Measurements from ENCODE around the gene NR4A3.
"Not testable (repeated sequence)": the region's sequence is repeated elsewhere in the genome, so short reads cannot be mapped to it uniquely, and the experiment has no call there.

The NR4A3 gene

GRCh38 chr9:99835581-99835980 lies 13.9 kb downstream of the NR4A3 start:
- DNase-seq = no peak

DNA sequence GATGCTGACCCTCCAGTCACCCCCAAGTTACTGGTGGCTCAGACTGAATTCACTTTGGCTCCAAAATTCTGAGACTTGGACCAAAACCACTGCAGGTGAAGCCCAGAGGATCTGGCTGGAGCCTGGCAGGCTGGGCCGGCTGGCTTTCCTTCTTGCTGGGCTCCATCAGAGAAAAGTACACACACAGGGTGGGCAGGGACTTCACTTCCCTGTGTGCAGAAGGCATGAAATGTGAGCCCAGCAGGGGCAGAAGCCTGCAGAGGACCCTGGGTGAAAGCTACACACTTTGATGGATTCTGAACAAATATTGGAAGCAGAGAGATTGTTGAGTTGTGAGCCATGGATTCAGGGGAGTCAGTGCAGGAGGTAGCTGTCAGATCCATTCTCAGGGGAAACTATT lies 18.4 kb downstream of the NR4A3 start:
- no peak for DNase-seq

- DNase-seq = no peak
These were observed 23.4 kb downstream of the NR4A3 start for GRCh38 chr9:99845063-99845462.

DNA sequence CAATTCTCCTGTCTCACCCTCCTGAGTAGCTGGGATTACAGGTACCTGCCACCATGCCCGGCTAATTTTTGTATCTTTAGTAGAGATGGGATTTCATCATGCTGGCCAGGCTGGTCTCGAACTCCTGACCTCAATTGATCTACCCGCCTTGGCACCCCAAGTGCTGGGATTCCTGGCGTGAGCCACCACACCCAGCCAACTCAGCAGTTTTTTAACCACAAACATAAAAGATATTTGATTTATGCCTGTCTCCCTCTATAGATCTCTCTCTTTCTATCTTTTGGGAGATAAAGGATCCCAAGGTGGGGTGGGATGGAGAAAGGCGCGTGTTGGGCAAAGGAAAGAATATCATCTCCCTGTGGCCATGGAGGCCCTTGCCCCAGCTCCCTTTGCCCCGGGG lies 26.8 kb downstream of the NR4A3 start:
- DNase-seq = no peak

DNA sequence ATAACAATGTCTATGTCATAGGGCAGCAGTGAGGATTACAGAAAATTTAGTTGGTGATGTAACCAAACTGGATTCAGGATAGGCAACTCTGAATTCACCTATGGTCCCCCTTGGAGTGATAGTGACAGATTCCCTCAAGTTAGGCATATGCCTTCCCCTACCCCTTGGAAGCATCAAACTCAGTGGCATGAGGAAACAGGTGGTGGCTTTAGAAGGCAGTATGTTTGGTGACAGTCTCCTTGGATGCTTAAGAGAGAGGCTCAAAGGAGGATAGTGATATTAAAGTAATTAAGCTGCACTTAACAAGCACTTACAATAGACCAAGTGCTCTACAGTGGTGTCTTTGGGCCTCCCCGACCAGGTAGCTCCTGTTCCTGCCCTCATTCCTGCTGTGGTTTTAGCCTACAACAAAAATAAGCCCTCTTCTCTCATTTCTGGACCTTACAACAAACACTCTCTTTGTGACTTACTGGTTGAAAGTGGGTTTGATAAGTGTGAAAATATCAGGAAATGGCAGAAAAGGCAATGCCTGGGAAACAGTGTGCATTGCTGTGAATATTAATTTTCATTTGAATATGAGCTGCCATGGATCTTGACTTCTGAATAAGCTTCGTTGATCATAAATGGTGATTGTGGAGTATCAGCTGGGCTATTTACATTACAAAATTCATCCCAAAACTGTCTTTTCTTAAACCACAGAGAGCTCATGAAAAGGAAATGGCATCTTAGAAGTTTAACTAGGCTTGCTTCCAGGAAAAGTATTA lies 29.2 kb downstream of the NR4A3 start:
- DNase-seq = no peak

- DNase-seq = no peak
These were observed 29.8 kb downstream of the NR4A3 start for GRCh38 chr9:99851500-99851822.

DNA sequence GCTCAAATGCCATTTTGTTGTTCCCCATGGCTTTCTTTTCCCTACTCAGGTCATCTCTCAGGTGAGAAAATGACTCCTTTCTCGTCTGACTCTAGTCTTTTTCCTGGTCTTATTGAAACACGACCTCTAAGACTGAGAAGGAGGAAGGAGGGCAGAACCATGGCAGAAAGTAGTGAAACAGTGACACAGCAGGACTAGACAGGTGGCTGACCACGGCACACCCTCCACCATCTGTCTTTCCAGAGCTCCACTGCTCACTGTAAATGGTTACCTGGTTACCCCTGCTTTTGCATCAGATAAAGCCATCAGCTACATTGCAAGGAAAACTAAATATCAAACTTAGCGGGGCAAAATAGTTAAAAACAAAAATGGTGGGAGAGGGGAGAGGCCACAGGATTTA lies 30.9 kb downstream of the NR4A3 start:
- no peak for DNase-seq

DNA sequence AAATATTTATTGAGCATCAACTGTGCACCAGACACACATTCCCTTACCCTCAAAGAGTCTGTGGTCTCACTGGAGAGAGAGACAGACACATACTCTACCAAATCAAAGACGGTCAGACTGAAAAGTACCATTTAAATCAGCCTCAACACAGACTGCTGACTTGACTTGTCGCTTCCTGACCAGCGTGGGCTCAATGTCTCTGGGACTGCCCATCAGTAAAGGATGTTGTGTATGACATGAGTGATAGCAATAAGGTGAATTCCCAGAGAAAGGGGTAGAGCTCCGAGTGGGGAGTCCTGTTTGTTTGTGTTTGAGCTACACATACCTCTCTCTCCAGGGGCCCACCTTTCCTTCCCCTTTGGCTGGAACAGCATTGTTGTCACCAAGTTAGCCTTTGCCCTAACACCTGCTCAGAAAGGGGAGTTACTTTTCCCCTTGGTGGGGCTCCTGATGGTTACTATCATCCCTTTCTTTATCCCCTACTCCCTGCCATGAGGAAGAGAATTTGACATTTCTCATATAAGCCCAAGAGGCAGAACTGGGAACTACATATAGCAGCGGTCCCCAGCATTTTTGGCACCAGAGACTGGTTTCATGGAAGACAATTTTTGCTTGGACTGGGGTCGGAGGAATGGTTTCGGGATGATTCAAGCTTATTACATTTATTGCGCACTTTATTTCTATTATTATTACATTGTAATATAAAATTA lies 33.9 kb downstream of the NR4A3 start:
- no peak for DNase-seq

DNA sequence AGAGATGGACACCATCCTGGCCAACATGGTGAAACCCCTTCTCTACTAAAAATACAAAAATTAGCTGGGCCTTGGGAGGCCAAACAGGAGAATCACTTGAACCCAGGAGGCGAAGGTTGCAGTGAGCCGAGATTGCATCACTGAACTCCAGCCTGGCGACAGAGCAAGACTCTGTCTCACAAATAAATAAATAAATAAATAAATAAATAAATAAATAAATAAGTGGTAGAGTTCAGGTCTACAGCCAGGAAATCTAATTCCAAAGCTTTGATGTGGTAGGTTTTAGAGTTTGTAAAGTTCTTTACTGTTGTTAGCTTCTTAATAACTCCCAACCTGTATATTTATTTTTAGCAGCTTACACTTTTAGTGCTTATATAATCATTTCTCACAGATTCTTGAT lies 35.9 kb downstream of the NR4A3 start:
- DNase-seq = not testable (repeated sequence)

GRCh38 chr9:99858087-99858486 lies 36.4 kb downstream of the NR4A3 start:
- no peak for DNase-seq

DNA sequence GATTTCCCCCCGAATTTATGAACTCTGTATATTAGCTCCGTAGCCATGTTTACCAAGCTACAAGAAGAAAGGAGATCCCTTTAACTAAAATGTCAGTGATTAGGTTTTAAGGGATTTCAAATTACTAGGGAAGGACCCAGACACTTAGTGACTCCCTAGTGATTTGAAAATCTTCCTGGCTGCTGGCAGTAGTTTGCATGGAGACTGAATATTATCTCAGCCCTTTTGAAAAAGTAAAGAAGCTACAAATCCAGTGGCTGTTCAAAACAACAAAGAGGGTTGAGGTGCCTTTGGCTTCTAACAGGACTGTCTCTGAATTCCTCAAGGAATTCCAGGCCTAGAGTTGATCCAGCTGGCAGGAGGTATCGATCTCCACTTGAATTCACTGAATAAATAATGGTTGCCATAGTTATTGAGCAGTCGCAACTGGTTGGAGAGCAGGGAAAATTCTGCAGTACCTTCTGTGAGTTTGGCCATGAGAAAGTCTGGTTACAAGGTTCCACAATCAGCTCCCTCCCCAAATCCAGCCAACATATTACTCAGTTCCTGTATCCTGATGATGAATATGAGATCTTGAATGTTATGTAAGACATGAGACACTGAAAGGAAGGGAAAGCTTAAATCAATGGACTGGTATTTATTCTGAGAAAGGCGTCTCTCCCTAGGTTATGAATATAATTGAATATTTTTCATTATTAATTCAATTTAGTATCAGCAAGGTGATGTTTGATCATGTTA lies 37.7 kb downstream of the NR4A3 start:
- no peak for DNase-seq

DNA sequence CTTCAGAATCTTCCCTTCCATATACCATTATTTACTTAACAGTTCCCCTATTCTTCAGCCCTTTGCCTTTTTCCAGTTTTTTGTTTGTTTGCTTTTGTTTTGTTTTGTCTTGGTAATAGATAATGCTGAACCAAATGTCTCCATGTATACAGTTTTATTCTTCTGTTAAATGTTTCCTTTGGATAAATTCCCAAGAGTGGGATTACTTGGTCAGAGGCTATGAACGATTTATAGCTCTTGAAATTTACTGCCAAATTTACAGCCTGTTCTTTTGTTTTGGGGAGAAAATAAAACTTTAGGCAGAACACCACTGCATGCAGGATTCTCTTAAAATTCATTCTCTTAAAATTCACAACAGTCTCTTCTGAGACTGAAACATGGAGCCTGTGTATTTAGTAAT lies 38.6 kb downstream of the NR4A3 start:
- no peak for DNase-seq

GRCh38 chr9:99863955-99864354 lies 42.3 kb downstream of the NR4A3 start:
- DNase-seq = no peak

GRCh38 chr9:99866398-99866797 lies 44.7 kb downstream of the NR4A3 start:
- DNase-seq = no peak

DNA sequence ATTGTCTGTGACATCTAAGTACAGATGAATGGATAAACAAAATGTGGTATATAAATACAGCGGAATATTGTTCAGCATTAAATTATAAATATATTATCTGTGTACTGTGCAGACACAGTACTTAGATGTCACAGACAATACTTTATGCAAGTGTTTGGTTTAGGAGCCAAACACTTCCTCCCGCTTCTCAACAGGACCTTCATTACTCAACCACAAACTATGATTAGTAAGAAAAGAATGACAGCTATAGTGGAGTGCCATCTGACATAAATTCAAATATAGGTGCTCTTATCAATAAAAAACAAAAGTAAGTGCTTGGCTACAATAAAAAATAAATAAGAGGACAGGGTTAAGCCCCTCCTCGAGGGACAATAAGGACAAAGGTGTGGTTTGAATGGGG lies 45.9 kb downstream of the NR4A3 start:
- DNase-seq = no peak

DNA sequence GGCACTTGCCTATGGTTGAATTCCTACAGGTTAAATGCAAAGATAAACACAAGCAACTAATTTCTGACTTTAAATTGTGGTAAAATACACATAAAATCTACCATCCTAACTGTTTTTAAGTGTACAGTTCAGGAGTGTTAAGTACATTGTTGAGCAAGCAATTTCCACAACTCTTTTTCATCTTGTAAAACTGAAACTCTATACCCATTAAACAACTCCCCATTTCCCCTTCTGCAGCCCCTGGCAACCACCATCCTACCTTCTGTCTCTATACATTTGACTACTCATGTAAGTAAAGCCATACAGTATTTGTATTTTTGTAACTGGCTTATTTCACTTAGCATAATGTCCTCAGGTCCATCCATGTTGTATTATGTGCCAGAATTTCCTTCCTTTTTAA lies 46.3 kb downstream of the NR4A3 start:
- DNase-seq = no peak

DNA sequence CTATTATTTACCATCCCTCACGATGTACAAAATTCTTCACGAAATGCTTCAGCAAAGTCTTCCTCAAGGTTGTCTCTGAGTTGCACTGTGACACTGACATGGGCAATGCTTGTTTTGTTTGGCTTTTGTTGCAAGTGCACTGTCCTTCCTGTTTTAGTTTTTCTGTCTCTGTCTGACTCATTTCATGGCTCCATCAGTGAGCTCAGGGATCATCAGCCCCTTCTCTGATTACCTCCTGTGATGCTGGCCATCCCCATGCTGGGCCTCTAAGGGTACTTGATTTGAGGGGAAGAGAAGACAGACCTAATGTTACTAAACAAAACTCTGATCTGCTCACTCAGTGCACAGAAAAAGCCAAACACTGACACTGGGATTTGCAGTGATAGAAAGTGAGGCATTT lies 47.2 kb downstream of the NR4A3 start:
- DNase-seq = no peak

GRCh38 chr9:99870126-99870525 lies 48.4 kb downstream of the NR4A3 start:
- DNase-seq = no peak

DNA sequence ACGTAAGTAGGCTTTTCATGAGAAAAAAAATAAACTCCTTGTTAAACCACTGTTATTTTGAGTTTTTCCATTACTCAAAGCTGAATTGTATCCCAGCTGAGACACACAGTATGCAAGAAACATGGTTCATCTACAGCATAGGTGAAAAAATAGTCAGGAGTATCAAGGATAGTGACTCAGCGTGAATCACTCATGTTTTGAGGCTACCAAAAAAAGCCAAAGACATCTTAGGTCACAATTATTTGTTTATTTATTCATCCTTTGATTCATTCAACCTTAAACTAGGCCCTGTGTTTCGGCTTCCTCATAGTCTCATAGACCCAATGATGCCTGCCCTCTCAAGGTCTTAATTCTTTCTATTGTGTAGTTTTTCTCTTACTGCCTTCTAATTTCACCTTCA lies 51.8 kb downstream of the NR4A3 start:
- no peak for DNase-seq

- DNase-seq = no peak
These were observed 52.4 kb downstream of the NR4A3 start for GRCh38 chr9:99873943-99874584.

DNA sequence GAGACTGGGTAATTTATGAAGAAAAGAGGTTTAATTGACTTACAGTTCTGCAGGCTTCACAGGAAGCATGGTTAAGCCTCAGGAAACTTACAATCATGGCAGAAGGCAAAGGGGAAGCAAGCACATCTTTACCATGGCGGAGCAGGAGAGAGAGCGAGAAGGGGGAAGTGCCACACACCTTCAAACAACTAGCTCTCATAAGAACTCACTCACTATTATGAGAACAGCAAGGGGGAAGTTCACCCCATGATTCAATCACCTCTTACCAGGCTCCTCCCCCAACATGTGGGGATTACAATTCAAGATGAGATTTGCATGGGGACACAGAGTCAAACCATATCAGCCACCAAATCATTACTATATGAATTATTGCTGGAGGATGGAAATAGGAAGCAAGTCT lies 54.5 kb downstream of the NR4A3 start:
- no peak for DNase-seq

DNA sequence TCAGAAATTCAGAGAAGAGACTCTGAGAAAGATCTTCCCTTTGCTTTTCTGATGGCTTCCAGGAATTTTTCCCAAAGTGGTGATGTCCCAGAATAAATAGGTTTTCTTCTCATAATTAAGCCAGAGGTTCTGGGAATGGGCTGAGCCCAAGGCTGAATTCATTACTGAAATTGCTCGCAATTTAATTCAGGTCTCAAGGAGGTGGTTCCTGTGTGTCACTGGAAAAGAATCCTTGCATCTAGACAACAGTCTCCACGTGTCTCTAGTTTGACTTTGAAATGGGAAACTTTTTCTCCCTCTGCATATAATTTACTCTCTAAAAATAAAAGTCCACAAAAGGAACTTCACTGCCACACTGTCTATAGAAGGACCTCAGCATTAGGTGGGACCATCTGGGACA lies 57.0 kb downstream of the NR4A3 start:
- no peak for DNase-seq

- DNase-seq = no peak
These were observed 60.1 kb downstream of the NR4A3 start for GRCh38 chr9:99881769-99882168.

GRCh38 chr9:99885747-99886146 lies 64.1 kb downstream of the NR4A3 start:
- DNase-seq = no peak

All from NCI-H345 (cell line).